NCI-H1694 (cell line): ENCODE data around the gene DBP.
A peak's percentile ranks its signal among the peaks of the same experiment; 100 is the strongest.
"Not testable (repeated sequence)": the region's sequence is repeated elsewhere in the genome, so short reads cannot be mapped to it uniquely, and the experiment has no call there.

Experiments
- DNase-seq: peaks from one replicate; lab custom pipeline; 2025; lab: John Stamatoyannopoulos, UW

Gene DBP

GRCh38 chr19:48665786-48666185 lies 28.6 kb upstream of the DBP start:
- DNase-seq: no peak

GRCh38 chr19:48664476-48664875 lies 27.3 kb upstream of the DBP start:
- DNase-seq: no peak

- no peak for DNase-seq
Observed at GRCh38 chr19:48663667-48664066, 26.5 kb upstream of the DBP start.

GRCh38 chr19:48661711-48662090 lies 24.5 kb upstream of the DBP start:
- DNase-seq: no peak

DNA sequence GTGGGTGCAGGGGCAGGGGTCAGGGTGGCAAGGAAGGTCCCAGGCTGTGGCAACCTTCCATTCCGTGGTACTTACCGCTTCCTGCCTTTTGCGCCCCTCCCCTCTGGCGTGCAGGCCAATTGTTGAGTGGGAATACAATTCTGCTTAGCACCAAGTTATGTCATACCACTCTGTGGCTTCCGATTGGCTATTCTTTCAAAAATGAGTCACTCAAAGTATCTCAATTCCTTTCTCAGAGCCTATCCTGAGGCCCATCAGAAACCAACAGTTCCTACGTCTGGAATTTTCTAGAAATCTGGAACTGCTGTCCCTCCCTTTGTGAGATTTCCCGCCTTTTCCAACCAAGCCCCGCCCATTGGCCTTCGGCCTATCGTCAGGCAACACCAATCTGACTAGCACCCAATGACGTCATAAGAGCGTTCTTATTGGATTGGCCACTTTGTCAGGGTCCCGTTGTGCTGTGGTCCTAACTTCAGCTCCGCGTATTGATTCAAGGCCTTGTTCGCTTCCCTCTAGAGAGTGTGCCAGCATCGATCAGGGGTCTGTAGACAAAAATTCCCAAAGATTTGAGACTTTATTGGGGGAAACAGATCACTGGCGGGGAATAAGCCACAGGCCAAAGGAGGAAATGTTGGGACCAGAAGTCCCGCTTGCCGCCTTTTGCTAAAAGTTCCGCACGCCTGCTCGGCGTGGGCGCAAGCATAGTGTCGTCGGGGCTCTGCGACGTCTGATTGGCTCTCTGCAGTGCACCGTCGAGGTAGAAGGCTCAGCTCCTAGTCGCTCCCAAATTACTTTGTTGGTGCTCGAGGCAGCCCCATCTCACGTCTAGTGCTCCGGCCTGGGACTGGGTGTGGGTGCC lies 23.9 kb upstream of the DBP start:
- DNase-seq: peak; percentile 75

DNA sequence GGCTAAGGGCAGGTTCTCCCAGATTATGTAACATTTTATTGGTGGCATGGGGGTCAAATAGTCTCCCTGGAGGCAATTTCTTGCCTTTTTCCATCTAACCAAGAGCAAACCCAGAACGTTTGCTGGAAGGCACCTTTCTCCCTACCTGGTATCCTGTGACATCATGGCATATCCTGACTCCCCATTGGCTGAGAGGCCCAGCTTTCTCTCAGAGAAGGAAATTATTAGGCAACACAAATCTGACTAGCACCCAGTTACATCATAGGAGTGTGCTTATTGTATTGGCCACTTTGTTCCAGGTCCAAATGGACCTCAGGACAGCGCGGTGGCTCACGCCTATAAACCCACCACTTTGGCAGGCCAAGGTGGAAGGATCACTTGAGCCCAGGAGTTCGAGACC lies 22.6 kb upstream of the DBP start:
- no peak for DNase-seq

DNA sequence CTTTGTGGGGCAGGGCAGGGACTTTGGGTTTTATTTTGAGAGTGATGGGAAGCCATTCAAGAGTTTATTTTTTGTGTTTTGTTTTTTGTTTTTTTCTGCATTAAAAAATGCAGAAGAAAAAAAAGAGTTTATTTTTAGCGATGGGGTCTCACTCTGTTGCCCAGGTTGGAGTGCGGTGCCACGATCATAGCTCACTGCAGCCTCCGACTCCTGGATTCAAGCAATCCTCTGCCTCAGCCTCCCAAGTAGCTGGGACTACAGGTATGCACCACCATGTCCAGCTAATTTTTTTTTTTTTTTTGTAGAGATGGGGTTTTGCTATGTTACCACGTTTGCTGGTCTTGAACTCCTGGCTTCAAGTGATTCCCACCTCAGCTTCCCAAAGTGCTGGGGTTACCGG lies 21.3 kb upstream of the DBP start:
- no peak for DNase-seq

- DNase-seq: not testable (repeated sequence)
Observed at GRCh38 chr19:48657828-48658227, 20.6 kb upstream of the DBP start.

- peak; percentile 33 for DNase-seq
Observed at GRCh38 chr19:48656840-48657474, 19.8 kb upstream of the DBP start.

DNA sequence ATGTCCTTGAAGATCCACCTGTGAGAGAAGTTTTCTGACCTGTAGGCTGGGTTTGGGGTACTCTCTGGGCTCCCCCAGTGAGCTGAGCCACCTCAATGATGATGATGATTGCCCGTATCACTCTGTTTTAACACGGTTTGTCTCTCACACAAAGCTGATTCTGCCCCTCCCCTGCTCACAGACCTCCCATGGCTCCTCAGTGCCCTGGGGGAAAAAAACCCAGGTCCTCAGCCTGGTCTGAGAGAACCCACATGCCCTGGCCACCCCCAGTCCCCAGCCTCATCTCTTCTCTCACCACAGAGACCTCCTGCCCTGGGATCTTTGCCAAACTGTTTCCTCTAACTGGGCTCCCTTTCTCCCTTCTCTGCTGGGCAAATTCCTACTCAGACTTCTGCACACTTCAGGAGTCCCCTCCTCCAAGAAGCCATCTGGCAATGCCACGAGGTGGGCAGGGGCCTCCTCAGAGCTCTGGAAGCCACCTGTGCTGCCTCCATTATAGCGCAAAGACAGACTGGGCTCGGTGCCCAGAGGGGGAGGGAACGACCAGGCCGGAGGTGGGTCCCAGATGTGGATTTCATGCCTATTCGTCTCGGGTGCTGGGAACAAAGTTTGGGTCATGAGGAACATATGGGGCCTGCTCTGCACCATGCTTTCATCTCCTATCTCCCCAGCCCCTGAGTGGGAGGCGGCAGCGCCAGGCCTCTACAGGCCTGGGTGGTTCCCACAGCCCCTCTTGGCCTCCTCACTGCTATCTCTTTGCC lies 17.3 kb upstream of the DBP start:
- DNase-seq: peak; percentile 99

- no peak for DNase-seq
Observed at GRCh38 chr19:48651683-48652048, 14.5 kb upstream of the DBP start.

DNA sequence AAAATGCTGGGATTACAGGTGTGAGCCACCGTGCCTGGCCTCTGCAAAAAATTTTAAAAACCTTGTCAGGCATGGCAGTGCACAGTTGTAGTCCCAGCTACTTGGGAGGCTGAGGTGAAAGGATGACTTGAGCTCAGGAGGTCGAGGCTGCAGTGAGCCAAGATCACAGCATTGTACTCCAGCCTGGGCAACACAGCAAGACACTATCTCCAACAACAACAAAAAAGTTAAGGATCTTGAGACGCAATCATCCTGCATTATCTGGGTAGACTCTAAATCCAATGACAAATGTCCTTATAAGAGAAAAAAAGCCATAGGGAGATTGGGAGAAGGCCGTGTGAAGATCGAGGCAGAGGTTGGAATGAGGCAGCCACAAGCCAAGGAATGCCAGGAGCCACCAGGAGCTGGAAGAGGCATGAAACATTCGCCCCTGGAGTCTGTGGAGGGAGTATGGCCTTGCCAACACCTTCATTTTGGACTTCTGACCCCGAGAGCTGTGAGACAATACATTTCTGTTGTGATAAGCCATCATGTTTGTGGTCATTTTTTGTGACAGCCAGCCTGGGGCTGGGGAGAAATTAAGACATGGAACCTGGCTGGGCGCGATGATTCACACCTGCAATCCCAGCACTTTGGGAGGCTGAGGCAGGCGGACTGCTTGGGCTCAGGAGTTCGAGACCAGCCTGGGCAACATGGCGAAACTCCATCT lies 13.9 kb upstream of the DBP start:
- no peak for DNase-seq

DNA sequence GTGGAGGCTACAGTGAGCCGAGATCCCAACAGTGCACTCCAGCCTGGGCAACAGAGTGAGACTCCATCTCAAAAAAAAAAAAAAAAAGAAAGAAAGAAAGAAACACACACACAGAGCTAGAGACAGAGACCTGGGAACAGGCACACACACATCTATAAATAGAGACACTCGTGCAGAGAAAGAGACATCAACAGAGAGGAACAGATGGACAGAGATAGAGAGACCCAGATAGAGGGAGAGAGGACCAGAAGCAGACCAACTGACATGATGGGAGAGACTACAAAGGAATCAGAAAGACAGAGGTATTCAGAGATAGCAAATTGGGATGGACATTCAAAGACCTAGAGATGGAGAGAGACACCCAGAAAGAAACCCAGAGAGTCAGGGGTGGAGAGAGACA lies 11.0 kb upstream of the DBP start:
- DNase-seq: peak; percentile 78

- DNase-seq: peak; percentile 90
Observed at GRCh38 chr19:48646722-48647216, 9.6 kb upstream of the DBP start.

GRCh38 chr19:48646001-48646721 lies 9.0 kb upstream of the DBP start, which contains the start of gene CA11:
Gene CA11 (minus strand): TSS chr19:48646187. CDS start chr19:48645632, 555 bp downstream.
- peak; percentile 85 for DNase-seq

DNA sequence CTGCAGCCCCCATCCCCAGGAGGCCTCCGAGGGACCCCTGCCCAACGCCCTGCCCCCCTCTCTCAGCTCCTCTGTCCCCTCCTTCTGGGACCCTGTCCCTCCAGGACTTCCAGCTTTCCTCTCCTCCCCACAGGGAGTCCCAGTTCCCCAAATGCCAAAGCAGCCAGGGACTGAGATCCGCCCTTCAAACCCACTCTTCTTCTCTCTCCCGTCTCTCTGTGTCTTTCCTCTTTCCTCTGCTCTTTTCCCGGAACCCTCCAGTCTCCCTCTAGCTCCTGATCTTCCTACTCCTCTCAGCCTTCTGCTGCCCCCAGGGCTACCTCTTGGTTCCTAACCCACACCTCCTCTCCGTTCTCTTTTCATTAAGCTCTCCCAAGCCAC lies 8.4 kb upstream of the DBP start:
- no peak for DNase-seq

DNA sequence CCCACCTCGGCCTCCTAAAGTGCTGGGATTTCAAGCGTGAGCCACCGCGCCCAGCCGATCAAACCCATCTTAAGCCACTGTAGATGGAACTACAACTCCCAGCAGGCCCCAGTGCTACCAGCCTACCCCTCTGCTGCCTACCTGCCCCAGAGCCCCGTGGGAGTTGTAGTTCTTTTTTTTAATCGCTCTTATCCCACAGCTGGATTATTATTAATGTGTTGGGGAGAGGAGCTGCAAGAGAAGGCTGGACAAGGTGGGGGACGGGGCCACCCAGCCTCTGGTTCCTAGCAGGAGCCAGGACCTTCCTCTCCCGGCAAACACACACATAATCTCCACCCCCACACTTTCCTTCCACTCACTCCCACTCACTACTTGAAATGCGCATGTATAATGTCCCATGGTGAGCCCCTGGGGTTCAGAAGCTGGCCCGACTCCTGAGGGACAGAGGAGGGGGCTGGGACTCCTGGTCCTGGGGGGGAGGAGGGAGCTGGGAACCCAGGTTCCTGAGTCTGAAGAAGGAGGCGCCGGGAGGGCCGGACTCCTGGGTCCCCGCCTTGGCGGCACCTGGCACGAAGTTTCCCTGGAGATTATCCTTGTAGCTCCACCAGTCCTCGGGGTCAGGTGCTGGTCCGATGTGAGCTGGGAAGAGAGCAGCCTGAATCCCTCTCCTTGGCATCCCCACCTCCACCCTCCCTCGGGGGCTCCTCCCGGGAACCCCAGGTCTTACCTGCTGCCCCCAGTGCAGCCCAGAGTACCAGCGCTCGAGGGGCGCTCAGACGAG lies 7.8 kb upstream of the DBP start:
- peak; percentile 85 for DNase-seq

DNA sequence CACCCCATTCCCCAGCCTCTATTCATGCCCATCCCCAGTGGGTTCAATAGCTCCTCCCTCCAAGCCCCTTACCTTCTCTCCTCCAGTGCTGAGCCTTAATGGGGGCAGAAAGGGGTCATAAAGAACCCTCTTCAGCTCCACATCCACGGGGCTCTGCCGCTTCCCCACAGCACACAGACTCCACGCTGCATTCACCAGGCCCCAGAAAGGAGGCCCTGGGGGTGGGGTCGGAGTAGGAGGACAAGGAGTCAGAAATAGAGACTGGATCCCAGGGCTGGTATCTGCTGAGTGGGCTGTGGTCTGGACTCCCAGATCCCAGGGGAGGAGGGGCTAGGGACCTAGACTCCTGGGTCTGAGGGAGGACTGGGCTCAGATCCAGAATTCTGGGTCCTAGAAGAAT lies 7.2 kb upstream of the DBP start:
- DNase-seq: no peak

GRCh38 chr19:48642862-48643261 lies 5.7 kb upstream of the DBP start:
- no peak for DNase-seq

DNA sequence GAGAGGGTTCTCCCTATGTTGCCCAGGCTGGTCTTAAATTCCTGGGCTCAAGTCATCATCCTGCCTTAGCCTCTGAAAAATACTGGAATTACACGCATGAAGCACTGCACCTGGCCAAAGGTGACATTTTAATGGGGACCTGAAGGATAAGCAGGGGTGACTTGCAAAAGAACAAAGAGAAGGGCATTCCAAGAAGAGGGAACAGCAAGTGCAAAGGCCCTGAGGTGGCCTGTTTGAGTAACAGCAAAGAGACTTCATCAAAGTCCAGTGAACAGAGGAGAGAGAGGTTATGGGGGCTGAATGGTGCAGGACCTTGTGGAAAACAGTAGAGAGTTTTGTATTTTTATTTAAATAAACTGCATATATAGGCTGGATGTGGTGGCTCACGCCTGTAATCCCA lies 4.7 kb upstream of the DBP start:
- DNase-seq: no peak
